H1 (cell line): ENCODE measurements around the gene YWHAG. TPM values are rescaled to one million over a fixed set of nuclear protein-coding genes. Genes with fewer than 3 reads are reported as not detected.

Experiments
- ASH2L ChIP-seq: fragments of 200-600, 300-600 bp; sonication (generic); IDR thresholded peaks from one replicate; pipeline ENCODE4 v1.7.1; 2017; ENCODE audit warnings: low read length
- BACH1 ChIP-seq: IDR thresholded peaks from 2 replicates; pipeline ENCODE4 v1.6.1; 2012; ENCODE audit warnings: low read length, improper control_type of control experiment
- MAX ChIP-seq: IDR thresholded peaks from 2 replicates; pipeline ENCODE4 v1.6.1; 2012; ENCODE audit warnings: inconsistent platforms
- POLR2A ChIP-seq, 2 experiments: IDR thresholded peaks; 1 replicate in 1 of 2; 2 replicates in 1 of 2; pipeline ENCODE4 v1.6.1; 2011; ENCODE audit warnings: low read depth in 2 of 2, low read length in 2 of 2, mild to moderate bottlenecking in 2 of 2; ENCODE audit errors: control extremely low read depth in 1 of 2
- POLR2AphosphoS5 ChIP-seq: IDR thresholded peaks from 2 replicates; pipeline ENCODE4 v1.6.1; 2011; ENCODE audit warnings: low read depth, low read length
- RBBP5 ChIP-seq: IDR thresholded peaks from 2 replicates; pipeline ENCODE4 v1.7.1; 2012; ENCODE audit warnings: low read depth, mild to moderate bottlenecking, inconsistent platforms, low read length, moderate library complexity, borderline replicate concordance
- SAP30 ChIP-seq: fragments of 300-600 bp; sonication (generic); IDR thresholded peaks from 2 replicates; pipeline ENCODE4 v1.7.1; 2012; ENCODE audit warnings: low read length, moderate library complexity, mild to moderate bottlenecking, inconsistent platforms; ENCODE audit not compliant: insufficient read depth, insufficient replicate concordance
- SIX5 ChIP-seq: IDR thresholded peaks from 2 replicates; pipeline ENCODE4 v1.6.1; 2011; ENCODE audit warnings: mild to moderate bottlenecking, low read depth, low read length
- TAF7 ChIP-seq: optimal IDR thresholded peaks from 2 replicates; pipeline ENCODE3; 2011; ENCODE audit warnings: low read depth, mild to moderate bottlenecking, inconsistent platforms, low read length, moderate library complexity, borderline replicate concordance
- TBP ChIP-seq: IDR thresholded peaks from 2 replicates; pipeline ENCODE4 v1.6.1; 2011; ENCODE audit warnings: low read depth, low read length, improper control_type of control experiment
- ZNF274 ChIP-seq: IDR thresholded peaks from 2 replicates; pipeline ENCODE4 v1.7.0; 2012; ENCODE audit warnings: low read length, borderline replicate concordance; ENCODE audit errors: extremely low read depth
- polyA plus RNA-seq, 7 experiments: library from polyadenylated mRNA; depleted of rRNA in 3 of 7; stranded (reverse) in 5 of 7; unstranded in 2 of 7; fragments of >200 nt in 5 of 7; fragments of 200-250 nt in 2 of 7; gene quantifications; 1 replicate in 5 of 7; 2 replicates in 1 of 7; 4 replicates in 1 of 7; pipeline versions ENCODE4 v1.2.1 to v1.2.3, GENCODE V29; 2011 to 2013; ENCODE audit warnings: missing spikeins in 2 of 7, mixed read lengths in 2 of 7
- total RNA-seq: library from RNA; stranded (reverse); fragmentation: NEBNext Ultra II Directional; extraction: Animal tissue kit (Norgen Biotek cat#: 25700); gene quantifications from 2 replicates; pipeline ENCODE4 v1.2.1, GENCODE V29; 2021
- TF ChIP-seq, protein P1 (sequence below), 3 experiments: IDR thresholded peaks; 1 replicate in 2 of 3; 2 replicates in 1 of 3; pipeline versions ENCODE4 v1.5.1 to v1.6.1; 2011; ENCODE audit warnings: low read length in 3 of 3, mild to moderate bottlenecking in 3 of 3, inconsistent platforms in 2 of 3, low read depth in 1 of 3, moderate library complexity in 1 of 3; ENCODE audit not compliant: insufficient read depth in 1 of 3; ENCODE audit errors: control extremely low read depth in 1 of 3

Gene YWHAG
- total and polyA plus RNA-seq, 2 of the 8 experiments (the other 6 are each of a cell fraction or from before 2014, with no cell fraction given), result 57.2 to 241 TPM

GRCh38 chr7:76393116-76394031, 34.6 kb upstream of the YWHAG start (continued):
- TF ChIP-seq POLR2AphosphoS5 (peak; percentile 37; the same call in 1 of the 2 replicates), ZNF274 (no peak), TAF7 (no peak), TBP (no peak; the same call in 1 of the 2 replicates), SIX5 (no peak), POLR2A (IDR thresholded peaks at IDR 0.05; ENCODE audit: control extremely low read depth in 1 of 2, low read depth in 2 of 2, low read length in 2 of 2) (peak in 1 of 2 experiments; percentile 29; a peak in 1 of 3 replicates), RBBP5 (peak; percentile 76; the same call in 1 of the 2 replicates), SAP30 (no peak), MAX (peak; percentile 91), ASH2L (peak; percentile 42), BACH1 (peak; percentile 62)
- TF ChIP-seq, protein P1, sequence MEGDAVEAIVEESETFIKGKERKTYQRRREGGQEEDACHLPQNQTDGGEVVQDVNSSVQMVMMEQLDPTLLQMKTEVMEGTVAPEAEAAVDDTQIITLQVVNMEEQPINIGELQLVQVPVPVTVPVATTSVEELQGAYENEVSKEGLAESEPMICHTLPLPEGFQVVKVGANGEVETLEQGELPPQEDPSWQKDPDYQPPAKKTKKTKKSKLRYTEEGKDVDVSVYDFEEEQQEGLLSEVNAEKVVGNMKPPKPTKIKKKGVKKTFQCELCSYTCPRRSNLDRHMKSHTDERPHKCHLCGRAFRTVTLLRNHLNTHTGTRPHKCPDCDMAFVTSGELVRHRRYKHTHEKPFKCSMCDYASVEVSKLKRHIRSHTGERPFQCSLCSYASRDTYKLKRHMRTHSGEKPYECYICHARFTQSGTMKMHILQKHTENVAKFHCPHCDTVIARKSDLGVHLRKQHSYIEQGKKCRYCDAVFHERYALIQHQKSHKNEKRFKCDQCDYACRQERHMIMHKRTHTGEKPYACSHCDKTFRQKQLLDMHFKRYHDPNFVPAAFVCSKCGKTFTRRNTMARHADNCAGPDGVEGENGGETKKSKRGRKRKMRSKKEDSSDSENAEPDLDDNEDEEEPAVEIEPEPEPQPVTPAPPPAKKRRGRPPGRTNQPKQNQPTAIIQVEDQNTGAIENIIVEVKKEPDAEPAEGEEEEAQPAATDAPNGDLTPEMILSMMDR (IDR thresholded peaks at IDR 0.05; ENCODE audit: control extremely low read depth in 1 of 3, insufficient read depth in 1 of 3, low read depth in 1 of 3, low read length in 3 of 3), result peak in 1 of 3 experiments; percentile 10; a peak in 1 of 4 replicates
